VCaP (cell line): ENCODE measurements around the gene LAMP1.
"Not testable (repeated sequence)": the region's sequence is repeated elsewhere in the genome, so short reads cannot be mapped to it uniquely, and the experiment has no call there.

ENCODE experiments used
- H3K27ac ChIP-seq: fragments of 450-650 bp; 2 replicates; pipeline ENCODE4 v1.5.1; 2017
- CTCF ChIP-seq: fragments of 450-650 bp; conservative IDR thresholded peaks from 2 replicates; pipeline ENCODE4 v1.5.1; 2017; ENCODE audit warnings: mild to moderate bottlenecking, moderate library complexity

LAMP1 gene

DNA sequence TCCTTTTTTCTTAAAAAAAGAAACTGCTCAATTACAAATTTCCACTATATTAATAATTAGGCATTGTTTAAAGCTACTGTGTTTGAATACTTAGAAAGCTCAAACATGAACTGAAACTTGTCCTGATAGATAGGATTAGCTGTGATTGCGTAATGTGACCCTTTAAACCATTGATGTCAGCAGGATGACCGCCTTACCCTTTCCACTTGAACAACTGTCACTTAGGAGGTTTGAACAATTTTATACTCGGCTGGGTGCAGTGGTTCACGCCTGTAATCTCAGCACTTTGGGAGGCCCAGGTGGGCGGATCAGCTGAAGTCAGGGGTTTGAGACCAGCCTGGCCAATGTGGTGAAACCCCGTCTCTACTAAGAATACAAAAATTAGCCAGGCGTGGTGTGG is 2.9 kb downstream of the LAMP1 start:
- H3K27ac ChIP-seq: no peak overlapping the region

GRCh38 chr13:113302986-113303385 is 5.9 kb downstream of the LAMP1 start:
- TF ChIP-seq CTCF: no peak

More for the DNA sequence above, 2.9 kb downstream of the LAMP1 start:
- no peak for TF ChIP-seq CTCF

DNA sequence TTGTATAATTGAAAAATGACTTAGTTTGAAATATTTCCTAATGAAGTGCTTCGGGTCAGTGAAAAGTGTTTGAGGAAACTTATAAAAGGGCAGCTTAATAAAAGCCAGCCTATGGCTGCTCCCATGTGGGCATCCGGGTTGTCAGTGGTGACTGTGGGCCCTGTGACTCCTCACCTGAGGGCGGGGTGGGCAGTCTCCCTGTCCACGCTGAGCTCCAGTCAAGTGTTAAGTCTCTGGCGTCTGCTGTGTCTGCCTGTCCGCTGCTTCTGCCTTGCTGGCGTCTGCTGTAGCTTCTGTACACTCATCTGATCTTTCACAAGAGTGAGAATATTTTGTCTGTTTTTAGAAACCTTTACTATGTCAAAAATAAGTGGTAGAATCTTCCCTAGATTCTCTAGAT is 7.1 kb downstream of the LAMP1 start:
- TF ChIP-seq CTCF: no peak
- no peak overlapping the region for H3K27ac ChIP-seq

More at GRCh38 chr13:113302986-113303385, 5.9 kb downstream of the LAMP1 start:
- H3K27ac ChIP-seq: no peak overlapping the region

- no peak for TF ChIP-seq CTCF
- H3K27ac ChIP-seq: no peak overlapping the region
Observed at GRCh38 chr13:113305208-113305607, 8.2 kb downstream of the LAMP1 start.

- H3K27ac ChIP-seq: no peak overlapping the region
- no peak for TF ChIP-seq CTCF
Observed at GRCh38 chr13:113307491-113307890, 10.5 kb downstream of the LAMP1 start.

DNA sequence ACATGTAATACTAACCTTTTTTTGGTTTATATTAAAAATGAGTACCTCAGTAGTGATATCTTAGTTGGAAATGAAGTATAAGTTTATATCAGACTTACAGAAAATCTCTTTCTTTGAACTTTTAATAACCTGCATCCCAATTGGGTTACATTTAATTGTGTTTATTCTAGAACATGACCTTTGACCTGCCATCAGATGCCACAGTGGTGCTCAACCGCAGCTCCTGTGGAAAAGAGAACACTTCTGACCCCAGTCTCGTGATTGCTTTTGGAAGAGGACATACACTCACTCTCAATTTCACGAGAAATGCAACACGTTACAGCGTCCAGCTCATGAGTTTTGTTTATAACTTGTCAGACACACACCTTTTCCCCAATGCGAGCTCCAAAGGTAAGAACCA is 12.4 kb downstream of the LAMP1 start:
- H3K27ac ChIP-seq: no peak overlapping the region
- TF ChIP-seq CTCF: no peak

GRCh38 chr13:113314112-113314511 is 17.1 kb downstream of the LAMP1 start:
- not testable (repeated sequence) for H3K27ac ChIP-seq

- H3K27ac ChIP-seq: not testable (repeated sequence)
Observed at GRCh38 chr13:113314895-113315470, 17.9 kb downstream of the LAMP1 start.

GRCh38 chr13:113315992-113316391 is 19.0 kb downstream of the LAMP1 start:
- no peak overlapping the region for H3K27ac ChIP-seq
- no peak for TF ChIP-seq CTCF
